ENCODE data around the gene SUN5.
"Not testable (repeated sequence)": the region's sequence is repeated elsewhere in the genome, so short reads cannot be mapped to it uniquely, and the experiment has no call there.

SUN5 gene

DNA sequence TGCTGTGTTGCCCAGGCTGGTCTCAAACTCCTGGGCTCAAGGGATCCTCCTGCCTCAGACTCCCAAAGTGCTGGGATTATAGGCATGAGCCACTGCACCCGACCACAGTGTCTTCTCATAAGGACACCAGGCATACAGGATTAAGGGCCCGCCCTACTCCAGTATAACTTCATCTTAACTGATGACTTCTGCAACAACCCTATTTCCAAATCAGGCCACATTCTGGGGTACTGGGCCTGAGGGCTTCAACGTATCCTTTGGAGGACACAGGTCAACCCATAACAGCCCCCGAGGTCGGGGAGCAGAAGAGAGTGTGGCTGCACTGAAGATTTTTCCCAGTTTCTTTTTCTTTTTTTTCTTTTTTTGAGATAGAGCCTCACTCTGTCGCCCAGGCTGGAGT lies 39.7 kb downstream of the SUN5 start:
- Histone ChIP-seq H3K36me3 (no peaks in the 10 kb centered on the region), H3K4me3 (ENCODE audit: low read depth in 1 of 2, low read length in 1 of 2) (no peak overlapping the region), H3K4me1 (ENCODE audit: control insufficient read depth in 1 of 2, insufficient read depth in 1 of 2, low read depth in 1 of 2, low read length in 1 of 2) (no peaks in the 10 kb centered on the region), H3K9me3 (no peaks in the 10 kb centered on the region), H3K27ac (no peak overlapping the region), H3K27me3 (no peaks in the 10 kb centered on the region)
- TF ChIP-seq, protein P1, sequence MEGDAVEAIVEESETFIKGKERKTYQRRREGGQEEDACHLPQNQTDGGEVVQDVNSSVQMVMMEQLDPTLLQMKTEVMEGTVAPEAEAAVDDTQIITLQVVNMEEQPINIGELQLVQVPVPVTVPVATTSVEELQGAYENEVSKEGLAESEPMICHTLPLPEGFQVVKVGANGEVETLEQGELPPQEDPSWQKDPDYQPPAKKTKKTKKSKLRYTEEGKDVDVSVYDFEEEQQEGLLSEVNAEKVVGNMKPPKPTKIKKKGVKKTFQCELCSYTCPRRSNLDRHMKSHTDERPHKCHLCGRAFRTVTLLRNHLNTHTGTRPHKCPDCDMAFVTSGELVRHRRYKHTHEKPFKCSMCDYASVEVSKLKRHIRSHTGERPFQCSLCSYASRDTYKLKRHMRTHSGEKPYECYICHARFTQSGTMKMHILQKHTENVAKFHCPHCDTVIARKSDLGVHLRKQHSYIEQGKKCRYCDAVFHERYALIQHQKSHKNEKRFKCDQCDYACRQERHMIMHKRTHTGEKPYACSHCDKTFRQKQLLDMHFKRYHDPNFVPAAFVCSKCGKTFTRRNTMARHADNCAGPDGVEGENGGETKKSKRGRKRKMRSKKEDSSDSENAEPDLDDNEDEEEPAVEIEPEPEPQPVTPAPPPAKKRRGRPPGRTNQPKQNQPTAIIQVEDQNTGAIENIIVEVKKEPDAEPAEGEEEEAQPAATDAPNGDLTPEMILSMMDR (IDR thresholded peaks at IDR 0.05), result no peak

DNA sequence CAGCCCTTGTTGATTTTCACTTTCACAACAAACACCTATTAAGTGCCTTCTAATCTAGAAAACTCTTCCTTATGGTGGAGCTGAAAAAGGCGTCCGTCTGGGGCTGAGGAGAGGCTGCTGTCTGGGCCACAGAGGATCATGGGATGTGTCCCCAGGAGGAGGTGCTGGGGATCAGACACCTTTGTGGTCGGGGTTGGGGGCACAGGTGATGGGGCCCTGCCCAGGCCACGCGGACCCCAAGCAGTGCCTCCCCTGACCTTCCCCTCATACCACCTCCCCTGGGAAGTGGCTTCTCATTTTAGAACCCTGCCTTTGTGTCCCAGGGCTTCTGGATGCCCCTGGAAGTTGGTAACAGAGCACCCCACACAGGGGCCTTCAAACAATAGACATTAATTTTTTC lies 41.1 kb downstream of the SUN5 start:
- Histone ChIP-seq H3K27me3 (no peaks in the 10 kb centered on the region), H3K9me3 (no peaks in the 10 kb centered on the region), H3K27ac (no peak overlapping the region), H3K4me1 (ENCODE audit: control insufficient read depth in 1 of 2, insufficient read depth in 1 of 2, low read depth in 1 of 2, low read length in 1 of 2) (no peaks in the 10 kb centered on the region), H3K36me3 (no peaks in the 10 kb centered on the region), H3K4me3 (ENCODE audit: low read depth in 1 of 2, low read length in 1 of 2) (no peak overlapping the region)
- TF ChIP-seq, protein P1 (IDR thresholded peaks at IDR 0.05), result no peak

DNA sequence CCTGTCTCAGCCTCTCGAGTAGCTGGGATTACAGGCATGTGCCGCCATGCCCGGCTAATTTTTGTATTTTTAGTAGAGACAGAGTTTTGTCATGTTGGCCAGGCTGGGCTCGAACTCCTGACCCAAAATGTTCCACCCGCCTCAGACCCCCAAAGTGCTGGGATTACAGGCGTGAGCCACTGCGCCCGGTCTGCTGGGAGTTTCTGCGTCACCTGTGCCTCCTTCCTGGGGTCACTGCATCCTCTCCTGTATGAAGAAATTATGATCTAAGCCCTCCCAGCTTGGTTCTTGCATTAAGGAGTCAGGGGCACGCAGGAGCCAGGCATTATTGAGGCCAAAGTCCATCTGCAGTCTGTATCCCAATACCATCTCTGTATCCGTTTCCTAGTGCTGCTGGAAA lies 41.6 kb downstream of the SUN5 start:
- not testable (repeated sequence) for H3K36me3 ChIP-seq; H3K4me1 ChIP-seq (ENCODE audit: control insufficient read depth in 1 of 2, insufficient read depth in 1 of 2, low read depth in 1 of 2, low read length in 1 of 2); H3K27ac ChIP-seq; H3K4me3 ChIP-seq (ENCODE audit: low read depth in 1 of 2, low read length in 1 of 2); H3K9me3 ChIP-seq; H3K27me3 ChIP-seq

DNA sequence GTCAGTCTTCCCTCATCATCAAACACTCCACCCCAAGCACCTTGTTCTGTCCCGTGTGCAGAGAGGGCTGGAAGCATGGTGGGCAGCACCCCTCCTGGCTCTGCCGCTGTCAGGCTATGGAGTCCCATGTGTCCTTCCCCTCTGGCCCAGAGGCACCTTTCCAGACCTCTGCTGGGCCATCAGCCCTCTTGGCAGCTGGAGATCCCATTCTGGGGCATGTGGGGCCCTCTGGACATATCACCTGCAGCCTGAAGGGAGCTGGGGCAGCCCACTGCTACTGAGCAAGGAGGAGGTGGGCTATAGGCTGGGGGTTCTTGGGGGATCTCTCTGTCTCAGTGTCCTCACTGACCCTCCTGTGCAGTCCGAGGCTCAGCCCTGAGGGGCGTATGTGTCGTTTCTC lies 42.2 kb downstream of the SUN5 start:
- Histone ChIP-seq H3K36me3 (no peaks in the 10 kb centered on the region), H3K9me3 (no peaks in the 10 kb centered on the region), H3K27me3 (no peaks in the 10 kb centered on the region), H3K4me3 (ENCODE audit: low read depth in 1 of 2, low read length in 1 of 2) (no peak overlapping the region), H3K27ac (no peak overlapping the region), H3K4me1 (ENCODE audit: control insufficient read depth in 1 of 2, insufficient read depth in 1 of 2, low read depth in 1 of 2, low read length in 1 of 2) (no peaks in the 10 kb centered on the region)
- TF ChIP-seq, protein P1 (IDR thresholded peaks at IDR 0.05), result no peak

DNA sequence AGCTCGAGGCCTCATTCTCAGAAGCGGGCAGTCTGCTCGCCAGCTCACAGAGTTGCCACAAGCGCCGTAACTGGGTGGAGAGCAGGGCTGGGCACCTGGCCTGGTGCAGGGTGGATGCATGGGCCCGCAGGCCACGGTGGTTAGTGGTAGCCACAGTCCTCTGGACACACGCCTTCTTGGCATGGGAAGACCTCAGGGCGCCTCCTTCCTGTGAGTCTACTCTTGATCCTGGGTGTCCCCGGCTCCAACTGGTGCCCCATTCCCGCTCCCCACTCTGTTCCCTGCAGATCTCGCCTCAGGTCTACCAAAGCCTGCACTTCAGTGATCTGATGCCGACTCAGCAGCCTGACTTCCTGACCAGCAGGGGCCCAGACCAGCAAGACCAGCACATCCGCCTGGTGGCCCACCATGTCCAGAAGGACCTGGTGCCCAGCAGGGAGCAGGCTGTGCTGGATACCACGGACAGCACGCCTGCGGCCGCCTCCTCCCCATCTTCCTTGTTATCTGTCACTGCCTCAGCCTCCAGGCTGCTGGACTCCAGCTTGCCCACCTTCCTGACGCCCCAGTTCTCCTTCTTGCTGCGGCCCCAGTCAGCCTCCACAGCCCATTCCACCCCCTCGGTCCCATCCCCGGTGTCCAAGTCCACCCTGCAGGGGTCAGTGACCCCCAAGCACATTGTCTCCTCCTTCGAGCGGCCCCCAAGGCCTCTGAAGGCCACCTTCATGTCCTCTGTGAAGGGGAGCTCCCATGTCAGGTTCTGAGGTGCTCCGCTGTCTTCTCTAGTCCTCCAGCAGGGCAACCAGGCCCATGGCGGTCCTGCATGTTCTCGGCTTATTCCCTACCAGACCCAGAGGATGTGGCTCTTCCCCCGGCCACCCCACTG lies 43.1 kb downstream of the SUN5 start:
- Histone ChIP-seq H3K27ac (no peak overlapping the region), H3K9me3 (no peaks in the 10 kb centered on the region), H3K36me3 (no peaks in the 10 kb centered on the region), H3K4me1 (ENCODE audit: control insufficient read depth in 1 of 2, insufficient read depth in 1 of 2, low read depth in 1 of 2, low read length in 1 of 2) (no peaks in the 10 kb centered on the region), H3K27me3 (no peaks in the 10 kb centered on the region), H3K4me3 (ENCODE audit: low read depth in 1 of 2, low read length in 1 of 2) (no peak overlapping the region)
- TF ChIP-seq, protein P1 (IDR thresholded peaks at IDR 0.05), result no peak

DNA sequence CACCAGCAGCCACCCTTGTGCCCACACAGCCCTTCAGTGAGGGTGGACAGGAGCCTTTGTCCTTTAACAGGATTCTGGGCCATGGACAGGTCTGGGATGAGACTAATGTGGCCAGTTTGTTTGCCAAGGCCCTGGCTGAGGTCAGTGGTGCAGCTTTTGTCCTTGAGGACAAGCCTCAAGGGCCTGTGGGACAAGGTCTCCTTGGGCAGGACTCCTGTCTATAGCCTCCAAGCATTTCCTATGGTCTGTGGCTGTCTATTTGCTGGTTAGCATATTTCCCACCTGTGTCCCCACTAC lies 44.1 kb downstream of the SUN5 start:
- TF ChIP-seq, protein P1 (IDR thresholded peaks at IDR 0.05), result no peak
- Histone ChIP-seq H3K9me3 (no peaks in the 10 kb centered on the region), H3K27ac (no peak overlapping the region), H3K27me3 (no peaks in the 10 kb centered on the region), H3K4me1 (ENCODE audit: control insufficient read depth in 1 of 2, insufficient read depth in 1 of 2, low read depth in 1 of 2, low read length in 1 of 2) (no peaks in the 10 kb centered on the region), H3K4me3 (ENCODE audit: low read depth in 1 of 2, low read length in 1 of 2) (no peak overlapping the region), H3K36me3 (no peaks in the 10 kb centered on the region)

Measured in neutrophil (primary cell).